Lower leg skin (tissue), 3 donors: ENCODE data around the gene RNF217.

Experiments
- POLR2A ChIP-seq, 2 donors: fragments of 450-650 bp; IDR thresholded peaks; one replicate each; pipeline ENCODE4 v1.6.1; 2016 to 2017; ENCODE audit warnings: antibody characterized with exemption in 2 of 2, mild to moderate bottlenecking in 1 of 2, moderate library complexity in 1 of 2
- TF ChIP-seq, protein P1 (sequence below), 3 donors: fragments of 450-650 bp; IDR thresholded peaks; one replicate each; pipeline ENCODE4 v1.5.1; 2016; ENCODE audit warnings: antibody characterized with exemption in 3 of 3, mild to moderate bottlenecking in 3 of 3, moderate library complexity in 2 of 3

DNA sequence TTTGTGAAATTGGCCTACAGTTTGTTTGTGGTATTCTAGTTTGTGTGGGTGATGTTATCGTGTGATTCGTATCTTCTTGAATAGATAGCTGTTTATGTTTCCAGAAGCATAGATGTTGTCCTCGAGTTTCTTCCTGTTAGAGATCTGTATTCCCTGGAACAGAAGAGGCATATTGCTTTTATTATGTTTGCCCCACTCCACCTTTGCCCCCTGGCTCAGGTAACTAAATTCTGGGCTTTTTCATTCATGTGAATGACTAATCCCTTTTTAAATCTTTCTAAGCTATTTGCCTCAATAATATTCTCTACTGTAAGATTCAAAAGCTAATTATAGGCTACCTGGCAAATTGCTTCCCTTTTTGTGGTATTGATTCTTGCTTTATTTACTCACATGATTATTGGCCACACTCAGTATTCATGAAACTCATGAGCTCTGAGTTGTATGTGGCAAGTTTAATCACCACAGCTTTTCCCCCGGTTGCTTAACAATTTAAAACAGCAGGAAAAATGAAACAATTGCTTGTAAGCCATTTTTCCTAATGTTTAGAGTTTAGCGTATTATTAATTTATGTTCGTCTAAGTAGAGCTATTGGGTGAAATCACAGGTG is 12.6 kb downstream of the RNF217 start:
- TF ChIP-seq, protein P1, sequence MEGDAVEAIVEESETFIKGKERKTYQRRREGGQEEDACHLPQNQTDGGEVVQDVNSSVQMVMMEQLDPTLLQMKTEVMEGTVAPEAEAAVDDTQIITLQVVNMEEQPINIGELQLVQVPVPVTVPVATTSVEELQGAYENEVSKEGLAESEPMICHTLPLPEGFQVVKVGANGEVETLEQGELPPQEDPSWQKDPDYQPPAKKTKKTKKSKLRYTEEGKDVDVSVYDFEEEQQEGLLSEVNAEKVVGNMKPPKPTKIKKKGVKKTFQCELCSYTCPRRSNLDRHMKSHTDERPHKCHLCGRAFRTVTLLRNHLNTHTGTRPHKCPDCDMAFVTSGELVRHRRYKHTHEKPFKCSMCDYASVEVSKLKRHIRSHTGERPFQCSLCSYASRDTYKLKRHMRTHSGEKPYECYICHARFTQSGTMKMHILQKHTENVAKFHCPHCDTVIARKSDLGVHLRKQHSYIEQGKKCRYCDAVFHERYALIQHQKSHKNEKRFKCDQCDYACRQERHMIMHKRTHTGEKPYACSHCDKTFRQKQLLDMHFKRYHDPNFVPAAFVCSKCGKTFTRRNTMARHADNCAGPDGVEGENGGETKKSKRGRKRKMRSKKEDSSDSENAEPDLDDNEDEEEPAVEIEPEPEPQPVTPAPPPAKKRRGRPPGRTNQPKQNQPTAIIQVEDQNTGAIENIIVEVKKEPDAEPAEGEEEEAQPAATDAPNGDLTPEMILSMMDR (IDR thresholded peaks at IDR 0.05), result no peak
- no peak for TF ChIP-seq POLR2A (IDR thresholded peaks at IDR 0.05)
